Activated naive CD4-positive, alpha-beta T cell treated with anti-CD3 and anti-CD28 coated beads for 36 hours (primary cell): Measurements from ENCODE around the gene GABRD. TPM values are rescaled to one million over a fixed set of nuclear protein-coding genes. Genes with fewer than 3 reads are reported as not detected.
A peak's percentile ranks its signal among the peaks of the same experiment; 100 is the strongest.

Experiments used
- CTCF ChIA-PET: fragments of 350-600 bp; sonication (Branson Sonifier 250); formaldehyde crosslinking; loops from one replicate; lab custom pipeline; 2021; ENCODE audit warnings: antibody characterized with exemption; lab: Charles Lee
- DNase-seq: peaks from one replicate; pipeline ENCODE4 v3.0.0-alpha.2; 2020
- H3K27ac Mint-ChIP-seq: one replicate; pipeline ENCODE4 v1.8.0; 2021; ENCODE audit warnings: mild to moderate bottlenecking, mixed read lengths
- H3K27me3 Mint-ChIP-seq: one replicate; pipeline ENCODE4 v1.8.0; 2021; ENCODE audit warnings: low read depth, mixed read lengths
- H3K36me3 Mint-ChIP-seq: one replicate; pipeline ENCODE4 v1.8.0; 2021; ENCODE audit warnings: low read depth, mixed read lengths
- H3K4me1 Mint-ChIP-seq: one replicate; pipeline ENCODE4 v1.8.0; 2021; ENCODE audit warnings: low read depth, mixed read lengths
- H3K4me3 Mint-ChIP-seq: one replicate; pipeline ENCODE4 v1.8.0; 2021; ENCODE audit warnings: mild to moderate bottlenecking, moderate library complexity, mixed read lengths
- H3K9me3 Mint-ChIP-seq: one replicate; pipeline ENCODE4 v1.8.0; 2021; ENCODE audit warnings: mixed read lengths
- intact Hi-C: fragments of 100-400 bp; cut with micrococcal nuclease; formaldehyde crosslinking; loops from one replicate; pipeline ENCODE4 v1.15.1; 2023
- total RNA-seq, 2 experiments: library from RNA; stranded (reverse); gene quantifications; one replicate each; pipeline ENCODE4 v1.2.3, GENCODE V29; 2021

The GABRD gene
- total RNA-seq, 2 experiments from 2014 or later: not detected

DNA sequence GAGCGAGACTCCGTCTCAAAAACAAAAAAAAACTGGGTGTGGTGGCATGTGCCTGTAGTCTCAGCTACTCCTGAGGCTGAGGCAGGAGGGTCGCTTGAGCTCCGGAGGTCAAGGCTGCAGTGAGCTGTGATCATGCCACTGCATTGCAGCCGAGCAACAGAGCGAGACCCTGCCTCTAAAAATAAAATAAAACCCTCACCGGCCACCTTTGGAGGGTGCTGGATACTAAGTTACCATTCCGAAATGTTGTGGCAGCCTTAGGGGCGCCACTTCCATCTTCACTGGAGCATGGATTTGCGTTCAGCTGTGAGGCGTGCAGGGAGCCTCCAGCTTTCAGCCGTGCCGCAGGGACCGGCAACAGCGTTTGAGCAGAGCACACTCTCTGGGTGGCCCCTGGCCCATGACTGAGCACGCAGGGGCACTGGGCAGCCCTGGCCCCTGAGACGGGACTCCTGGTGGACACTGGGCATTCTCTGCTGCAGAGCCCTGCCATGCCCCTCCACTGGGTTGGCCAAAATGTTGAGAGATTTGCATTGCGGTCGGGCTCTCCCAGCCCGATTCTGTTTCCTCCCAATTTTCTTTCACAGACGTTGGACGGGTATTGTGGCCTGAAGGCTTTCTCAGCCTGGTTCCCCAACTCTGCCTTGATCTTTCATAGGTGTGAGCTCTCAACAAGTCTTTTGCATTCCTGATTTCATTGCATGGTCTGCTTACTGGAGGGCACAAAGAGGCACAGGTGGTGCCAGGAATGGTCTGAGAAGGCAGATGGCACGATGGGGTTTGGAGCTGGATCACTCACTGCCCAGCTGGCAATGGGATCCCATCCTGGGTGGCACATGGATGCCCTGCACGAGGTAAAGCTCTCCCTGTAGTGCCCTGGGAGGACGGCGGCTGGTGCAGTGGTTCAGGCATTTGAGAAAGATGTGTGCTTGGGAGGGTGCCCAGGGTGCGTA lies 9.8 kb upstream of the GABRD start:
- Mint-ChIP-seq H3K4me1 (no peaks in the 10 kb centered on the region), H3K9me3 (no peaks in the 10 kb centered on the region), H3K27ac (no peak overlapping the region), H3K36me3 (no peaks in the 10 kb centered on the region), H3K4me3 (no peak overlapping the region), H3K27me3 (peaks cover 15% of the 10 kb centered on the region)
- intact Hi-C loops: no loop called here
- CTCF ChIA-PET: interaction anchor here (0.7 kb wide), 1 partner anchor 576 kb away, joined by 3 read pairs; no protein-coding TSS in a partner anchor
- no peak for DNase-seq

DNA sequence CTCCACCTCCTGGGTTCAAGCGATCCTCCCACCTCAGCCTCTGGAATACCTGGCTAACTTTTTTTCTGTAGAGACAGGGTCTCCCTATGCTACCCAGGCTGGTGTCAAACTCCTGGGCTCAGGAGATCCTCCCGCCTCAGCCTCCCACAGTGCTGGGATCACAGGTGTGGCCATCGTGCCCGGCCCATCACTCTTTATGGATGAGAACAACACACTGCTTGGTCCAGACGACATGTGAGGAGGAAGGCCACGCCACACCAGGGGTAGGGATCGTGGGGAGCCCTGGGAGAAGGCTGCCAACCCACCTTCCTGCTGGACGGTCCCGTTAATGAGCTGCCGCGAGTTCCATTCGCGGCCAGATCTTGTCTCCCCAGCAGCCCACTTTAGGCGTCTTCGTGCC lies 5.0 kb upstream of the GABRD start:
- Mint-ChIP-seq H3K9me3 (no peaks in the 10 kb centered on the region), H3K27me3 (peaks cover 36% of the 10 kb centered on the region), H3K4me3 (no peak overlapping the region), H3K27ac (no peak overlapping the region), H3K4me1 (peaks cover 5% of the 10 kb centered on the region), H3K36me3 (no peaks in the 10 kb centered on the region)
- no peak for DNase-seq
- CTCF ChIA-PET: interaction anchor here (1.2 kb wide), 1 partner anchor 10 kb away, joined by 3 read pairs; the partner anchor contains the start of gene CFAP74
- intact Hi-C loops: no loop called here

DNA sequence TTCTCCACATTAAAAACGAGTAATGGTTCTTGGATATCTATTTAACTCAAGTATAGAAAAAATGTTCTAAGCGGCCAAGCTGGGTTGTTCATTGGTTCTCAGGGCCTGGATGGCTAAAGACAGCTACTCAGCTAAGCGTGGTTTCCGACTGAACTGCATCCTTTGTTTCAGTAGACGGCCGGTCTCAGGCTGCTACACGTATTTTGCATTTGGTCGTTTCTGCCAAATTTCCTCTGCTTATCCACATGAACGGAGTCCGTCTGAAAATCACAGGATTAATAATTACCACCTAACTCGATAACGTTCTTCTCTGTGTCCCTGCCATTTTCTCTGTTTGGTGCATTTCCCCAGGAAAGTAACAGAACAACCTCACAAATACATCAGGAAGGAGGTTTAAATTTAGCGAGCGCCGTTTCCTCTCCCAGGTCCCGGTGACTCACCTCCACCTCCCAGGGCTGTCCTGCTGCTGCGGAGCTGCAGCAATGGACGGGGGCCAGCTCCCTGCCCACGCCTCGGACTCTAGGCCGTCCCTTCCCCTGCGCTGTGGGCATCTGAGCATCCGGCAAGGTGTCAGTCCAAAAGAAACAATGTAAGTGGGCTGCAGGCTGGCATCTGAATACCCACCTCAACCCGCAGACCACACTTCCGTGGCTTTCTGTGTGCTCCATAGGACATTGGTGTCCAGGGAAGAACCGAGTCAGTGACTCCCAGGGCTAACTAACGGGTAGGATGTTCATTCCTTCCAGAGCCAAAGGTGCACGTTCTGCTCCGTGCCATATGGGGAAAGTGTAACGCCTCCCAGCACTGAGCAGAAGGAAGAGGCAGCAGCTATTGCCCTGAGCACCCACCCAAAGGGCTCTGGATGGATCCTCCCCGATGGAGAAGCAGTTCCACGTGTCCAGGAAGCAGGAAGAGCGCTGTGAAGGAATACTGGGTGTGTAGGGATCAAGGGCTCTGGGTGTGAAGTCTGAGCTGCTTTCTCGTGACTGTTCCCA lies 4.1 kb upstream of the GABRD start:
- Mint-ChIP-seq H3K4me3 (no peak overlapping the region), H3K9me3 (no peaks in the 10 kb centered on the region), H3K4me1 (peaks cover 5% of the 10 kb centered on the region), H3K36me3 (no peaks in the 10 kb centered on the region), H3K27ac (no peak overlapping the region), H3K27me3 (peaks cover 40% of the 10 kb centered on the region)
- intact Hi-C loops: no loop called here
- CTCF ChIA-PET: interaction anchor here (1.2 kb wide), 1 partner anchor 11 kb away, joined by 3 read pairs; the partner anchor contains the start of gene CFAP74
- no peak for DNase-seq

DNA sequence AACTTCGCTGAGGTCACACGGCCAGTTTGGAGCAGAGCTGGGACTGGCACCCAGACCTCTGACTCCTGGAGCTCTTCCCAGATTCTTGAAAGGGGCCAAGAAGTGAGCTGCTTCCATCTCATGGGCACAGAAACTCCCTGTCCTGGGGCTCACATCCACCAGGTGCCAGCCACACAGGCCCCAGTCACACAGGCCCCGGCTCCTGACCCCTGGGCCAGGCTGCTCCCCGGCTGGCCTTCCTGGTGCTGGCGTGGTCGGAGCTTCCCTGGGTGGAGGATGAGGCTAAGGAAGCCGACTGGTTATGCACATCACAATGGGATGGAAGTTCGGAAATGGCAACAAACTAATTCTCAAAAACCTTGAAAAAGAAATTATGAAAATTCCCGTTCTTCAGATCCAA lies 3.0 kb upstream of the GABRD start:
- H3K4me1 Mint-ChIP-seq: peaks cover 5% of the 10 kb centered on the region
- no peaks in the 10 kb centered on the region for H3K9me3 Mint-ChIP-seq
- DNase-seq: no peak
- no peak overlapping the region for H3K27ac Mint-ChIP-seq
- intact Hi-C loops: no loop called here
- CTCF ChIA-PET: interaction anchor here (0.7 kb wide), 1 partner anchor 57 kb away, joined by 3 read pairs; no protein-coding TSS in a partner anchor
- H3K36me3 Mint-ChIP-seq: no peaks in the 10 kb centered on the region
- peaks cover 51% of the 10 kb centered on the region for H3K27me3 Mint-ChIP-seq
- H3K4me3 Mint-ChIP-seq: no peak overlapping the region

DNA sequence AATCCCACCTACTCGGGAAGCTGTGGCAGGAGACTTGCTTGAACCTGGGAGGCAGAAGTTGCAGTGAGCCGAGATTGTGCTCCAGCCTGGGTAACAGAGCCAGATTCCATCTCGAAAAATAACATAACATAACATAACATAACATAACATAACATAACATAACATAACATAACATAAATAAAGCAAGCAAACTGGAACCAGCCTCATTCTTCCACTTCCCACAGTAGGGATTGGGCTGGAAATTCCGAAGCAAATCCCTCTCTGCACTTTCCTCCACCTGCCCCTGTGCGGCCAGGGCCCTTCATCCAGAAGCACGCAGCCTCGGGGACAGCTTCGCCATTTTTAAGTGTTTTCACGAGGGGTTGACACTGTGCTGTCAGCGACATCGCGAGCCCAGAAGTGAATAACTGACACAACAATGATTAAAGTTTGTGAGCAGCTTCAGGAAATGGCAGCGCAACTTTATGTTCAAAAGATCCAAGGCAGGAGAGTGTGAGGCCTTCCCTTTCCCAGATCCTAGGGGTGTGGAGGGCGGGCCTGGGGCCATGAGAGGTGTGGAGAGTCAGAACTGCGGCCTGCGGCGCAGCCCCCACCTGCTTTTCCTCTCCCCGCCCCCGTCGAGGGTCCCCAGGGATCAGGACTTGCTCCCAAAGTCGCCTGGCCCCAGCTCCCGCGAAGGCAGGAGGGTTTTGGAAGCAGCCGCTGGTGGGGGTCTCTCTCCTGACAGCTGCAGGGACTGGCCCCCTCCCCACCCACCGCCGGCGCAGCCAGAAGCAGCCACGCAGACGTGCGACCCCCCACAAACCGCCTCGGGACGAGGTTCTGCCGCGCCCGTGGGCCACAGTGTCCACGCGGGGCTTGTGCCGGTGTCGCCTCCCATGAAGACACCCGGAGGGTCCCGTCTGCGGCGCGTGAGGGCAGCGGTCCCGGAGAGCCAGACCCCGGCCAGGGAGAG lies 651 bp upstream of the GABRD start:
- intact Hi-C loops: no loop called here
- no peaks in the 10 kb centered on the region for H3K36me3 Mint-ChIP-seq
- H3K4me1 Mint-ChIP-seq: peaks cover 5% of the 10 kb centered on the region
- H3K27me3 Mint-ChIP-seq: peaks cover 66% of the 10 kb centered on the region
- H3K27ac Mint-ChIP-seq: no peak overlapping the region
- DNase-seq: no peak
- no peaks in the 10 kb centered on the region for H3K9me3 Mint-ChIP-seq
- CTCF ChIA-PET: interaction anchor here (1.4 kb wide), 1 partner anchor 27 kb away, joined by 3 read pairs; no protein-coding TSS in a partner anchor
- peak overlapping the region; percentile 46 for H3K4me3 Mint-ChIP-seq

DNA sequence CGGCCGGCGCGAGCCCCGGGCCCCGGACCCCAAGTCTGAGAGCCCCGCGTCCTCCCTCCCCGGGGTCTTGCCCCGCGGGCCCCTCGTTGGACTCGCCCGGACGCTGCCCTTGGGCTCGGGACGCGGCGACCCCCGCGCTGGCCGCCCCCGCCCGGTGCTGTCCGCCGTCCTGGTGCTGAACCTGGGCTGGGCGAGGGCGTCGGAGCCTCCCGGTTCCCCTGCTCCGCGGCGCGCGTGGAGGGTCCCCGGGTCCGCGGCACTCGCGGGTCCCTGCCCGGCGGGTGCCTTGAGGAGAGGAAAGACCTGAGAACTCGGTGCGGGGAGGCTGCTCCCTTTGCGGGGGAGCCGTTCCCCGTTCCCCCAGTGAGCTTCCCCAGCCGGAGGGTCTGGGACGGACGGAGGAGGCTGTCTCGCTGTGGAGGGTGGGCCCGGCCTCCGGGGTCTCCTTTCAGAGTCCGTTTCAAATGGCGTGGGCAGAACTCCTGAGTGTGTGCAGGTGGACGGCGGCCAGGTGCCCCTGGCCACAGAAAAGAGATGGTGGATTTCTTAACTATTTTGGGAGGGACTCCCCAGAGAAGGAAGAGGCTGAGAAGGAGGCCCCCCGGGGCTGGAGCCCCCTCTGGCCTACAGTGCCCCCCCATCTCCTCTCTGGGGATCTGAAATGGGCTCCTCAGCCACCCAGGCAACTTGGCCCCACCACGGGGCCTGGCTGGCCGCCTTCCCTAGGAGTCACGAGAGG lies 595 bp downstream of the GABRD start:
- intact Hi-C loops: no loop called here
- CTCF ChIA-PET: interaction anchor here (1.1 to 1.4 kb wide), 2 partner anchors 25 kb away, joined by 3 read pairs; no protein-coding TSS in a partner anchor
- Mint-ChIP-seq H3K36me3 (no peaks in the 10 kb centered on the region), H3K4me3 (no peak overlapping the region), H3K9me3 (no peaks in the 10 kb centered on the region), H3K27ac (no peak overlapping the region), H3K27me3 (peaks cover 69% of the 10 kb centered on the region), H3K4me1 (peaks cover 5% of the 10 kb centered on the region)
- DNase-seq: no peak

DNA sequence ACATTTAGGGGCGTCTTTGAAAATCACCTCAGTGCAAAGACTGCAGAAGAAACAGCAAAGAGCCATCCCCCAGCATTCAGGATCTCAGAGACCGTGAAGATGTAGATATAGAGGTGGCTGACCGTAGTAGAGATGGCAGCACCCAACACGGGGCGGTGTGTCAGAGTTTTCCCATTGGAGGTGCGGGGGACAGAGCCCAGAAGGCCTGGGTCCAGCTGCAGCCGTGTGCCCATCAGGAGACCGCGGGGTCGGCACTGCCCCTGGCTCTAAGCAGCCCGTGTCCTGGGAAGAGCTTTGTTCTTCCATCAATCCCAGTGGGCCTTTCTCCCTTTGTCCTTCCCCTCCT lies 1.1 kb downstream of the GABRD start:
- Mint-ChIP-seq H3K4me1 (peaks cover 5% of the 10 kb centered on the region), H3K4me3 (no peak overlapping the region), H3K9me3 (no peaks in the 10 kb centered on the region), H3K27me3 (peaks cover 65% of the 10 kb centered on the region), H3K27ac (no peak overlapping the region), H3K36me3 (no peaks in the 10 kb centered on the region)
- CTCF ChIA-PET: interaction anchor here (1.1 kb wide), 1 partner anchor 24 kb away, joined by 3 read pairs; no protein-coding TSS in a partner anchor
- DNase-seq: no peak
- intact Hi-C loops: no loop called here

DNA sequence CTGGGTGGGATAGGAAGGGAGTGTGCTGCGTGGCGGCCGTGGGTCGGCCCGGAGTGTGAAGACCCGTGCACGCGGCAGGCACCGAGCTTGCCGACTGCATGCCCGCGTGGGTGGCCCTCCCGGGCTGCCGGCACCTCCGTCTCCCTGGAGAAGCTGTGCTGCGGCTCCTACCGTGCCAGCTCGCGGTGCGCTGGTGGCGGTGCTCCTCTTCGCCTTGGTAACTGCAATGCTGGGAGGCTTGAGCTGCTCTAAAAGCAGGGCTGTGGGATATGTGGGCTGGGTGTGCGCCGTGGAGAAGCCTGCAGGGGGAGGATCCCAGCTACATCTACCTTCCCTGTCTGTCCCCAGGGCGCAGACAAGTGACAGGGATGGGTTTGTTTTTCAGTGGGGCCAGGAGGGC lies 2.4 kb downstream of the GABRD start:
- DNase-seq: no peak
- H3K36me3 Mint-ChIP-seq: no peaks in the 10 kb centered on the region
- no peaks in the 10 kb centered on the region for H3K9me3 Mint-ChIP-seq
- CTCF ChIA-PET: no interaction called here
- peaks cover 5% of the 10 kb centered on the region for H3K4me1 Mint-ChIP-seq
- H3K4me3 Mint-ChIP-seq: no peak overlapping the region
- H3K27ac Mint-ChIP-seq: no peak overlapping the region
- H3K27me3 Mint-ChIP-seq: peaks cover 57% of the 10 kb centered on the region
- intact Hi-C loops: no loop called here

DNA sequence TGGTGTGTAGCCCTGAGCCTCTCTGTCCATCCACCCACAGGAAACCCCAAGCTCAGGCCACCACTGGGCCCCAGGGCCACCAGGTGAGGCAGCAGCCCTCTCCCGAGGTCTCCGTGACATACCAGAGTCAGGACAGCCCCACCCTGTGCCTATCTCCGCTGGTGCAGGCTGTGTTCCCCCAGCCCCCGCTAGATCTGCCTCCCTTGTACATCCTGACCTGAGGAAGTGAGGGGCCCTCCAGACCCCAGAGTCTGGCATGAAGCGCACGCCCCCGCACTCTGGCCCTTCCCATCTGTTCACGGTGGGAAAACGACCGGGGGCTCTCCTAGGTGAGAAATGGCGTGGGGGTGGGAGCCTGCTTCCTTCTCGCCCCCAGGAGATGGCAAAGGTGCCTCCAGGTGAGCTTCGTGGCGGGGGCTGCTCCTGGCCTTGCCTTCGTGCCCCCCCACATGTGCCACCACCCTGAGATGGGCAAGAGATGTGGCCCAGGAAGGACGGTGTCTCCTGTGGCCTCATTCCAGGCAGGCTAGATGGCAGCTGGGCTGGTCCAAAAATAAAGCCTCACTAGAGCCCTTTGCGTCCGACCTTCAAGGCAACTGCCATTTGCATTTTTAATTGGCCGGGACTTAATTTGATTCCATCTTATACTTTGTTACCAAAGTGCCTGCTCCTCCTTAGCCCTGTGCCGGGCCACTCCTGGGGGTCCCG lies 3.1 kb downstream of the GABRD start:
- Mint-ChIP-seq H3K27me3 (peaks cover 50% of the 10 kb centered on the region), H3K4me1 (peaks cover 5% of the 10 kb centered on the region), H3K36me3 (no peaks in the 10 kb centered on the region), H3K9me3 (no peaks in the 10 kb centered on the region), H3K4me3 (no peak overlapping the region), H3K27ac (no peak overlapping the region)
- intact Hi-C loops: no loop called here
- CTCF ChIA-PET: no interaction called here
- no peak for DNase-seq

DNA sequence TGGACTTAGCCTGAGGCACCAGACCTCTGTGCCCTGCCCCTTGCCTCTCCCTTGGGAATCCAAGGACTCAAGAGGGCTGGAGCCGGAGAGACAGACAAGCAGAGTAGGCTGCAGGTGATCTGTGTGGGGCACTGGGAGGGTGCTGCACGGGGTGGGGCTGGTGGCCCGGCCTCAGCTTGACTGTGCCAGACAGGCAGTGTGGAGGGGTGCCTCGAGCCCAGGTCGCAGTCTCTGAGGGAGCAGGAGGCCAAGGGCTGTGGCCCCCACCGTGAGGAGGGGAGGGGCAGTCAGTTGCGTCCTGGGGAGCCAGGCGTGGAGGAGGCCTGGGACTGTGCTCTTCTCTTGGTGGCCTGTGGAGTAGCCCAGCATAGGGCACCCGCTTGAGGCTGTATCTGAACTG lies 4.0 kb downstream of the GABRD start:
- H3K9me3 Mint-ChIP-seq: no peaks in the 10 kb centered on the region
- no peak for DNase-seq
- CTCF ChIA-PET: no interaction called here
- intact Hi-C loops: no loop called here
- peaks cover 4% of the 10 kb centered on the region for H3K4me1 Mint-ChIP-seq
- no peaks in the 10 kb centered on the region for H3K36me3 Mint-ChIP-seq
- H3K27me3 Mint-ChIP-seq: peaks cover 40% of the 10 kb centered on the region
- no peak overlapping the region for H3K4me3 Mint-ChIP-seq
- H3K27ac Mint-ChIP-seq: no peak overlapping the region
